WTC11 (cell line): ENCODE results near the gene IL10RB.

Source experiments
- ESRRA ChIP-seq: sonication (generic); formaldehyde crosslinking; IDR thresholded peaks from 2 replicates; pipeline ENCODE4 v1.8.1; 2022; ENCODE audit warnings: mild to moderate bottlenecking, missing genetic modification reagents, borderline replicate concordance
- TF ChIP-seq, protein P1 (sequence below): sonication (generic); formaldehyde crosslinking; IDR thresholded peaks from 2 replicates; pipeline ENCODE4 v1.8.1; 2023; ENCODE audit warnings: mild to moderate bottlenecking, missing genetic modification reagents, moderate library complexity
- TF ChIP-seq, protein P2 (sequence below): sonication (generic); formaldehyde crosslinking; IDR thresholded peaks from 2 replicates; pipeline ENCODE4 v1.8.1; 2023; ENCODE audit warnings: mild to moderate bottlenecking, missing genetic modification reagents, borderline replicate concordance

DNA sequence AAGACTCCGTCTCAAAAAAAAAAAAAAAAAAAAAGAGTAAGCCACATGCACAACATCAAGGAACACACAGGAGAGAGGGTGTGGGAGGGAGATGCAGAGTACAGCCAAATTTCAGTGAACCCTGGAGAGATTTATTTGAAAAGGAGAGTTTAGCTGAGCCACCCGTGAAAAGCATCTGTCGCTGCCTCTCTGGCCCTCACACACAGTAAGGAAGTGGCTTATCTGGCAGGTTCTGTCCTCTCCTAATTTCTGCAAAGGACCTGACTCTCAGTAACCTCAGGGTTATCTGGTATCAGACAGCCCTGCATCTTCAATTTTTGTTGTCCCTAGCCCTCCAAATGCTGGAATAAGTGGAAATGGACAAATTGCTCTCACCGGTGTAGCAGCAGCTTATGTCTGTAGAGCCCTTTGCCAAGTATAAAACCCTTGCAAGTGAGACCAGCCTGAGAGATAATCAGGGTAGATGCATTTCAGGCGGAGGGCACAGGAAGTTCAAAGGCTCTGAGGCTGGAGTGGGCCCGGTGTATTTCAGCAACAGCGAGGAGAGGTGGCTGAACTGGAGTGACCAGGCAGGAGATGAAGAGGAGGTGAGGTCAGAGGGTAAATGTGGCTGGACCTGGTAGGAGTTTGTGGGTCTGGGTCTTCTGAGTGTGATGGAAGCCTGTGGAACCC lies 16.7 kb upstream of the IL10RB start:
- TF ChIP-seq, protein P1, sequence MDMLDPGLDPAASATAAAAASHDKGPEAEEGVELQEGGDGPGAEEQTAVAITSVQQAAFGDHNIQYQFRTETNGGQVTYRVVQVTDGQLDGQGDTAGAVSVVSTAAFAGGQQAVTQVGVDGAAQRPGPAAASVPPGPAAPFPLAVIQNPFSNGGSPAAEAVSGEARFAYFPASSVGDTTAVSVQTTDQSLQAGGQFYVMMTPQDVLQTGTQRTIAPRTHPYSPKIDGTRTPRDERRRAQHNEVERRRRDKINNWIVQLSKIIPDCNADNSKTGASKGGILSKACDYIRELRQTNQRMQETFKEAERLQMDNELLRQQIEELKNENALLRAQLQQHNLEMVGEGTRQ (CRISPR knock-in tag) = no peak
- TF ChIP-seq, protein P2, sequence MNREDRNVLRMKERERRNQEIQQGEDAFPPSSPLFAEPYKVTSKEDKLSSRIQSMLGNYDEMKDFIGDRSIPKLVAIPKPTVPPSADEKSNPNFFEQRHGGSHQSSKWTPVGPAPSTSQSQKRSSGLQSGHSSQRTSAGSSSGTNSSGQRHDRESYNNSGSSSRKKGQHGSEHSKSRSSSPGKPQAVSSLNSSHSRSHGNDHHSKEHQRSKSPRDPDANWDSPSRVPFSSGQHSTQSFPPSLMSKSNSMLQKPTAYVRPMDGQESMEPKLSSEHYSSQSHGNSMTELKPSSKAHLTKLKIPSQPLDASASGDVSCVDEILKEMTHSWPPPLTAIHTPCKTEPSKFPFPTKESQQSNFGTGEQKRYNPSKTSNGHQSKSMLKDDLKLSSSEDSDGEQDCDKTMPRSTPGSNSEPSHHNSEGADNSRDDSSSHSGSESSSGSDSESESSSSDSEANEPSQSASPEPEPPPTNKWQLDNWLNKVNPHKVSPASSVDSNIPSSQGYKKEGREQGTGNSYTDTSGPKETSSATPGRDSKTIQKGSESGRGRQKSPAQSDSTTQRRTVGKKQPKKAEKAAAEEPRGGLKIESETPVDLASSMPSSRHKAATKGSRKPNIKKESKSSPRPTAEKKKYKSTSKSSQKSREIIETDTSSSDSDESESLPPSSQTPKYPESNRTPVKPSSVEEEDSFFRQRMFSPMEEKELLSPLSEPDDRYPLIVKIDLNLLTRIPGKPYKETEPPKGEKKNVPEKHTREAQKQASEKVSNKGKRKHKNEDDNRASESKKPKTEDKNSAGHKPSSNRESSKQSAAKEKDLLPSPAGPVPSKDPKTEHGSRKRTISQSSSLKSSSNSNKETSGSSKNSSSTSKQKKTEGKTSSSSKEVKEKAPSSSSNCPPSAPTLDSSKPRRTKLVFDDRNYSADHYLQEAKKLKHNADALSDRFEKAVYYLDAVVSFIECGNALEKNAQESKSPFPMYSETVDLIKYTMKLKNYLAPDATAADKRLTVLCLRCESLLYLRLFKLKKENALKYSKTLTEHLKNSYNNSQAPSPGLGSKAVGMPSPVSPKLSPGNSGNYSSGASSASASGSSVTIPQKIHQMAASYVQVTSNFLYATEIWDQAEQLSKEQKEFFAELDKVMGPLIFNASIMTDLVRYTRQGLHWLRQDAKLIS (CRISPR knock-in tag) = no peak
- no peak for TF ChIP-seq ESRRA
